ENCODE data around the gene SART1.

Gene SART1

GRCh38 chr11:65987336-65987735 lies 25.8 kb downstream of the SART1 start:
- TF ChIP-seq FOXM1 (IDR thresholded peaks at IDR 0.05; ENCODE audit: borderline replicate concordance, low read depth) (no peak), TEAD4 (IDR thresholded peaks at IDR 0.05) (no peak), YY1 (IDR thresholded peaks at IDR 0.05; ENCODE audit: low read depth) (no peak), TCF12 (IDR thresholded peaks at IDR 0.05; ENCODE audit: low read depth) (no peak), REST (IDR thresholded peaks at IDR 0.05; ENCODE audit: low read depth) (no peak), EGR1 (IDR thresholded peaks at IDR 0.05) (no peak), CREB1 (IDR thresholded peaks at IDR 0.05; ENCODE audit: low read depth) (no peak)

- TF ChIP-seq RAD21 (IDR thresholded peaks at IDR 0.05; ENCODE audit: low read depth) (peak; percentile 97), YY1 (IDR thresholded peaks at IDR 0.05; ENCODE audit: low read depth) (no peak)
Observed at GRCh38 chr11:65988791-65989592, 27.5 kb downstream of the SART1 start.

GRCh38 chr11:65992056-65992455 lies 30.5 kb downstream of the SART1 start:
- TF ChIP-seq NFIC (IDR thresholded peaks at IDR 0.05) (no peak), CREB1 (IDR thresholded peaks at IDR 0.05; ENCODE audit: low read depth) (no peak), REST (IDR thresholded peaks at IDR 0.05; ENCODE audit: low read depth) (no peak), TEAD4 (IDR thresholded peaks at IDR 0.05) (no peak), YY1 (IDR thresholded peaks at IDR 0.05; ENCODE audit: low read depth) (no peak), RAD21 (IDR thresholded peaks at IDR 0.05; ENCODE audit: low read depth) (no peak)

GRCh38 chr11:65997286-65997685 lies 35.8 kb downstream of the SART1 start:
- TF ChIP-seq MAX (IDR thresholded peaks at IDR 0.05) (no peak), RAD21 (IDR thresholded peaks at IDR 0.05; ENCODE audit: low read depth) (no peak), EGR1 (IDR thresholded peaks at IDR 0.05) (no peak), CREB1 (IDR thresholded peaks at IDR 0.05; ENCODE audit: low read depth) (no peak), EP300 (IDR thresholded peaks at IDR 0.05; ENCODE audit: borderline replicate concordance) (no peak), FOXM1 (IDR thresholded peaks at IDR 0.05; ENCODE audit: borderline replicate concordance, low read depth) (no peak), TEAD4 (IDR thresholded peaks at IDR 0.05) (no peak), ZBTB7A (IDR thresholded peaks at IDR 0.05; ENCODE audit: low read depth) (no peak), USF1 (IDR thresholded peaks at IDR 0.05) (no peak), YY1 (IDR thresholded peaks at IDR 0.05; ENCODE audit: low read depth) (no peak)

- TF ChIP-seq YY1 (IDR thresholded peaks at IDR 0.05; ENCODE audit: low read depth) (peak; percentile 82), NFIC (IDR thresholded peaks at IDR 0.05) (peak; percentile 40; the same call in 1 of the 2 replicates), ZBTB7A (IDR thresholded peaks at IDR 0.05; ENCODE audit: low read depth) (no peak), EP300 (IDR thresholded peaks at IDR 0.05; ENCODE audit: borderline replicate concordance) (peak; percentile 36; the same call in 1 of the 2 replicates), TCF12 (IDR thresholded peaks at IDR 0.05; ENCODE audit: low read depth) (peak; percentile 83), REST (IDR thresholded peaks at IDR 0.05; ENCODE audit: low read depth) (peak; percentile 8; the same call in 1 of the 2 replicates), EGR1 (IDR thresholded peaks at IDR 0.05) (no peak), USF1 (IDR thresholded peaks at IDR 0.05) (peak; percentile 68), TEAD4 (IDR thresholded peaks at IDR 0.05) (peak; percentile 34), RAD21 (IDR thresholded peaks at IDR 0.05; ENCODE audit: low read depth) (peak; percentile 14), CEBPB (IDR thresholded peaks at IDR 0.05) (no peak), CREB1 (IDR thresholded peaks at IDR 0.05; ENCODE audit: low read depth) (no peak), TAF1 (IDR thresholded peaks at IDR 0.05; ENCODE audit: low read depth) (peak; percentile 95), FOXM1 (IDR thresholded peaks at IDR 0.05; ENCODE audit: borderline replicate concordance, low read depth) (peak; percentile 73; the same call in 1 of the 2 replicates), MAX (IDR thresholded peaks at IDR 0.05) (peak; percentile 91)
Observed at GRCh38 chr11:66001942-66002647, 40.6 kb downstream of the SART1 start, which contains the start of the genes BANF1 and EIF1AD. Gene BANF1, plus strand, starts transcription at chr11:66002503. Its CDS starts 748 bp downstream, at chr11:66003251. Gene EIF1AD, minus strand, starts transcription at chr11:66002157. Its CDS starts 1,768 bp downstream, at chr11:66000389.
